Mammary epithelial cell (primary cell): ENCODE results near the gene DGLUCY.

ENCODE experiments used
- CTCF ChIP-seq, 2 donors: IDR thresholded peaks in 1 of 2; conservative IDR thresholded peaks in 1 of 2; 2 replicates each; pipeline ENCODE4 v1.5.1; 2011 to 2012; ENCODE audit warnings: inconsistent platforms in 2 of 2, low read length in 2 of 2, mild to moderate bottlenecking in 2 of 2, control low read depth in 1 of 2, low read depth in 1 of 2; ENCODE audit not compliant: insufficient read depth in 1 of 2; ENCODE audit errors: extremely low read depth in 1 of 2
- EZH2 ChIP-seq: IDR thresholded peaks from 2 replicates; pipeline ENCODE4 v1.6.1; 2012; ENCODE audit warnings: low read length, inconsistent platforms, borderline replicate concordance

DNA sequence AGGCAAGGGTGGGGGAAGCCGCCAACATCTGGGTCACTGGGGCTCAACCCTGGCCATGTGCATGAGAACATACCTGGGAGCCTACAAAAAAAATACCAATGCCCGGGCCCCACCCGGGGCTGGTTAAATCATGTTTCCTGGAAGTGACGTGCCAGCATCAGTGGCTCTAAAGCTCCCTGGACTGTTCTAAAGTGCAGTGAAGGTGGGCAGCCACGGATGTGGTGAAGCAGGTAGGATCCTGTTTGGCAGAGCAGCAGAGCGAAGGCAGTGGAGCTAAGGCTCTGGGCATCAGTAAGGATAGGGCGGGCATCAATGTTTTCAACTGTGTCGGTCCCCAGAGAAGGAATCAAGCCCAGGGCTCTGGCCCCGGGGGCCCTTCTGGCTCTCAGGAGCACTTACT is 131.2 kb downstream of the DGLUCY start:
- no peak for TF ChIP-seq CTCF (conservative IDR thresholded peaks at IDR 0.05 in 1 of 2, IDR thresholded peaks at IDR 0.05 in 1 of 2; ENCODE audit: extremely low read depth in 1 of 2, insufficient read depth in 1 of 2, low read depth in 1 of 2, low read length in 2 of 2)
- no peak for TF ChIP-seq EZH2
